Endothelial cell (in vitro differentiated cells): ENCODE results near the gene ERCC6L. TPM values are rescaled to one million over a fixed set of nuclear protein-coding genes. Genes with fewer than 3 reads are reported as not detected.

Experiments used
- DNase-seq: peaks from one replicate; pipeline ENCODE4 v3.0.0; 2021; ENCODE audit warnings: low spot score
- H3K27ac Mint-ChIP-seq: one replicate; pipeline ENCODE4 v1.8.0; 2021; ENCODE audit warnings: mixed read lengths, inconsistent platforms; ENCODE audit not compliant: unreplicated experiment
- H3K27me3 Mint-ChIP-seq: one replicate; pipeline ENCODE4 v1.8.0; 2021; ENCODE audit warnings: mild to moderate bottlenecking, moderate library complexity, mixed read lengths, inconsistent platforms; ENCODE audit not compliant: unreplicated experiment
- H3K36me3 Mint-ChIP-seq: one replicate; pipeline ENCODE4 v1.8.0; 2021; ENCODE audit warnings: mild to moderate bottlenecking, low read depth, mixed read lengths, inconsistent platforms; ENCODE audit not compliant: unreplicated experiment
- H3K4me1 Mint-ChIP-seq: one replicate; pipeline ENCODE4 v1.8.0; 2021; ENCODE audit warnings: mild to moderate bottlenecking, mixed read lengths, inconsistent platforms; ENCODE audit not compliant: unreplicated experiment
- H3K4me3 Mint-ChIP-seq: one replicate; pipeline ENCODE4 v1.8.0; 2021; ENCODE audit warnings: mild to moderate bottlenecking, mixed read lengths, inconsistent platforms; ENCODE audit not compliant: unreplicated experiment
- H3K9me3 Mint-ChIP-seq: one replicate; pipeline ENCODE4 v1.8.0; 2021; ENCODE audit warnings: mixed read lengths, inconsistent platforms; ENCODE audit not compliant: unreplicated experiment
- total RNA-seq: library from RNA; stranded (reverse); fragmentation: NEBNext Ultra II Directional; extraction: Animal tissue kit (Norgen Biotek cat#: 25700); gene quantifications from one replicate; pipeline ENCODE4 v1.2.1, GENCODE V29; 2021; ENCODE audit not compliant: unreplicated experiment
- TF ChIP-seq, protein P1 (sequence below): fragments of 200-600 bp; sonication (generic); IDR thresholded peaks from one replicate; pipeline ENCODE4 v1.5.0; 2021; ENCODE audit warnings: antibody characterized with exemption; ENCODE audit not compliant: unreplicated experiment

ERCC6L gene
- total RNA-seq, 1 donor from 2014 or later = 1.7 TPM

DNA sequence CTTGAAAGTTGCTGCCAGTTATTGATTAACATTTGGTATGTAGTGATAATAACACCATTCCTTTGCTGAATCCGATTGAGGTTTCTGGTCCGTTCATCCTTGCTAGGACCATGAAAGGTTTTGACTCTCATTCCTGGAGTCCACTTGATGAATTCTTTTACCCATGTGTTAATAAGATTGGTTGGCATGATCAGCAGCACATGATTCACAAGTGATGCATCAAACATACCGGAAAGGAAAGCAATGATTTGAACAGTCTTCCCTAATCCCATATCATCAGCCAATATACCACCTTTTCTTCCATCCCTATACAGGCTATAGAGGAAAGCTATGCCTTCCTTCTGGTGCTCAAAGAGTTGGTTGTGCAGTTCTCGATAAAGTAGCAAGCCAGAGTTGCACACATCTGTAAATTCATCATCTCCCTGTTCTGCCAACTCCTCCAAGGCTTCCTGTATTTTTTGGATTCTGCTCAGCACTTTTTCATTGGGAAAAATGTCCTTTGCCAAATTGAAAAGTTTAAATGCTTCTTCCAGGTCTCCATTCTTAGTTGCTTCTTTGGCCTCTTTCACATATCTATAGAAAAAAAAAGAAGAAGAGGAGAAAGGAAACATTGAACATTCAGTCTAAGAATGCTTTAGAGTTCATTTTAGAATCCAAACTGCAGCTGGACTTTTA, 30.6 kb downstream of the ERCC6L start:
- TF ChIP-seq, protein P1, sequence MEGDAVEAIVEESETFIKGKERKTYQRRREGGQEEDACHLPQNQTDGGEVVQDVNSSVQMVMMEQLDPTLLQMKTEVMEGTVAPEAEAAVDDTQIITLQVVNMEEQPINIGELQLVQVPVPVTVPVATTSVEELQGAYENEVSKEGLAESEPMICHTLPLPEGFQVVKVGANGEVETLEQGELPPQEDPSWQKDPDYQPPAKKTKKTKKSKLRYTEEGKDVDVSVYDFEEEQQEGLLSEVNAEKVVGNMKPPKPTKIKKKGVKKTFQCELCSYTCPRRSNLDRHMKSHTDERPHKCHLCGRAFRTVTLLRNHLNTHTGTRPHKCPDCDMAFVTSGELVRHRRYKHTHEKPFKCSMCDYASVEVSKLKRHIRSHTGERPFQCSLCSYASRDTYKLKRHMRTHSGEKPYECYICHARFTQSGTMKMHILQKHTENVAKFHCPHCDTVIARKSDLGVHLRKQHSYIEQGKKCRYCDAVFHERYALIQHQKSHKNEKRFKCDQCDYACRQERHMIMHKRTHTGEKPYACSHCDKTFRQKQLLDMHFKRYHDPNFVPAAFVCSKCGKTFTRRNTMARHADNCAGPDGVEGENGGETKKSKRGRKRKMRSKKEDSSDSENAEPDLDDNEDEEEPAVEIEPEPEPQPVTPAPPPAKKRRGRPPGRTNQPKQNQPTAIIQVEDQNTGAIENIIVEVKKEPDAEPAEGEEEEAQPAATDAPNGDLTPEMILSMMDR = no peak
- Mint-ChIP-seq H3K27ac (no peak overlapping the region), H3K9me3 (no peaks in the 10 kb centered on the region), H3K27me3 (no peaks in the 10 kb centered on the region), H3K4me1 (no peaks in the 10 kb centered on the region), H3K4me3 (no peak overlapping the region), H3K36me3 (peaks cover 6% of the 10 kb centered on the region)
- no peak for DNase-seq

DNA sequence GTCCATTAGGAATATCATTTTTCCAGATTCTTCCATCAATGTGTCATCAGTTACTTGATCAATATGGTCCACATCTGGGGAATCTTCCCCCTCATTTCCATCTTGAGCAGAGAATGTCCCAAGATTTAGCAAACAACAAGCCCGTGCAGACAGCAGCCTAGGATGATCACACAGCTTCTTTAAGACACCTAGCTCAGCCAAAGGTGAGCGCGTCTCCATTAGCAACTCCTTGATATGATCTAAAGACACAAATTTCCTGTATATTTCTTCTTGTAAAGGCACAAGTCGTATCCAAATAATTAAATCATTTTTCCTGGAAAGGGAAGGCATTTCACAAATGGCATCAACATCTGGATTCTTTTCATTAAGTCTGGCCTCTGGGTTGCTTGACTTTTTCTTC, 31.5 kb downstream of the ERCC6L start:
- Mint-ChIP-seq H3K27me3 (no peaks in the 10 kb centered on the region), H3K4me1 (peaks cover 4% of the 10 kb centered on the region), H3K36me3 (peaks cover 6% of the 10 kb centered on the region)

DNA sequence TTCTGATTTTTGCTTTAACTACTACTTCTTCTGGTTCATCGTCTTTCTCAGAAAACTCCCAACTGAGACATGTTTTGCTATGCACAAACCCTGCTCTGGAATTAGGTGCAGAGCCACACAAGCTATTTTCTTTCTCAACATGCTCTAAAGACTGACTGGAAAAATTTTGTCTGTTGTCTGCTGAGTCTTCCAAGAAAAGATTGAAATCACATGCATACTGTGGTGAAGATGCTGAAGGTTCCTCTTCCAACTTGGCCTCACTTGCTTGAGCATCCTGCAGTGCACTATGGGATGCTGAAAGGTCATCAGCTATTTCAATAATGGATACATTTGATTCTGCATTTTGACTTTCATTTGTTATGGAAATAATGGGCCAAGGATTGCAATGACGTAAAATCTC, 33.1 kb downstream of the ERCC6L start:
- Mint-ChIP-seq H3K4me1 (peaks cover 14% of the 10 kb centered on the region), H3K27me3 (no peaks in the 10 kb centered on the region), H3K27ac (no peak overlapping the region), H3K9me3 (no peaks in the 10 kb centered on the region), H3K36me3 (peaks cover 6% of the 10 kb centered on the region), H3K4me3 (no peak overlapping the region)
- TF ChIP-seq, protein P1 = no peak
- DNase-seq = no peak

More for the DNA sequence above, 31.5 kb downstream of the ERCC6L start:
- Mint-ChIP-seq H3K9me3 (no peaks in the 10 kb centered on the region), H3K27ac (no peak overlapping the region), H3K4me3 (no peak overlapping the region)
- DNase-seq = no peak
- TF ChIP-seq, protein P1 = no peak

DNA sequence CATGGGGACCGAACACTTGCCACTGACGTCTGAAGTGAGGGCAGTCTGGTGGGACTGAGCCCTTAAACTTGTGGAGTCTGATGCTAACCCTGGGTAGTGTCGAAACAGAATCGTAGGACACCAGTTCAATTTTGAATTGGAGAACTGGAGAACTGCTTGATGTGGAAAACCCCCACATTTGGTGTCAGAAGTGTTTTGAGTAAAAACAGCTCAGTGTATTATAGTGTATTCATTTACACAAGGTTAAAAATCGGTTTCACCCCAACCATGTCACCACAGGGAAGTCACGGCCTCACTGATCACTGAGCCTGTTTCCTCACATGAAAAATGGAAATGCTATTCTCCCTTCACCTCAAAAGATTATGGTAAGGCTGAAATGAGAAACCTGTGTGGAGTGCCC, 35.4 kb downstream of the ERCC6L start:
- Mint-ChIP-seq H3K4me1 (peaks cover 14% of the 10 kb centered on the region), H3K27ac (no peak overlapping the region), H3K9me3 (no peaks in the 10 kb centered on the region), H3K4me3 (no peak overlapping the region), H3K36me3 (peaks cover 6% of the 10 kb centered on the region), H3K27me3 (no peaks in the 10 kb centered on the region)
- TF ChIP-seq, protein P1 = no peak
- DNase-seq = no peak

DNA sequence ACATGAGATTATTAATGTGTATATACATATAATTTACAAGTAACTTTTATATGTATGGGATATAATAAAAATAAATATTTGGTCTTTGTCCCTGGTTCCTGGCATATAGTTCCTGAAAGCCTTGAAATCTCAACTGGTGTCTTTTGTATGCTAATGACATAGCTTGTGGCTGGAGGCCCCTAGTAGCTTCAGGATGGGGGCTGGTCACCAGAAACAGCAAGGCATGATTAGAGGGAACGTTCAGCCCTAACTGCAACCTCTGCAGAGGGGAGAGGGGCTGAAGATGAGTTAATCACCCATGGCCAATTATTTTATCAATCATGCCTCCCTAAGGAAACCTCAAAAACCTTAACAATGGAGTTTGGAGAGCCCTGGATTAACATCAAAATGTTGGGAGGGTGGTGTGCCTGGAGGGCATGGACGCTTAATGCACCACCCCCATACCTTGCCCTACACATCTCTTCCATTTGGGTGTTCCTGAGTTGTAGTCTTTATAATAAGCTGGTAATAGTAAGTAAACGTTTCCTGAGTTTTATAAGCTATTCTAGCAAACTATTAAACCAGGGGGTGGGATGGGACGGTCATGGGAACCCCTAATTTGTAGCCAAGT, 35.9 kb downstream of the ERCC6L start:
- Mint-ChIP-seq H3K4me1 (peaks cover 14% of the 10 kb centered on the region), H3K27ac (peak overlapping the region; percentile 77), H3K9me3 (no peaks in the 10 kb centered on the region), H3K27me3 (no peaks in the 10 kb centered on the region), H3K36me3 (peaks cover 6% of the 10 kb centered on the region), H3K4me3 (no peak overlapping the region)
- DNase-seq = no peak
- TF ChIP-seq, protein P1 = no peak
